Ishikawa (cell line): ENCODE measurements around the gene TPPP2.
A peak's percentile ranks its signal among the peaks of the same experiment; 100 is the strongest.

Experiments used
- CEBPB ChIP-seq: IDR thresholded peaks from 2 replicates; pipeline ENCODE4 v1.6.1; 2012
- CREB1 ChIP-seq: IDR thresholded peaks from 2 replicates; pipeline ENCODE4 v1.6.1; 2012; ENCODE audit warnings: low read depth
- EGR1 ChIP-seq: IDR thresholded peaks from 2 replicates; pipeline ENCODE4 v1.6.1; 2012
- EP300 ChIP-seq: IDR thresholded peaks from 2 replicates; pipeline ENCODE4 v1.6.1; 2012; ENCODE audit warnings: borderline replicate concordance
- FOXM1 ChIP-seq: IDR thresholded peaks from 2 replicates; pipeline ENCODE4 v1.6.1; 2012; ENCODE audit warnings: low read depth, borderline replicate concordance
- NFIC ChIP-seq: IDR thresholded peaks from 2 replicates; pipeline ENCODE4 v1.6.1; 2012
- RAD21 ChIP-seq: IDR thresholded peaks from 2 replicates; pipeline ENCODE4 v1.6.1; 2012; ENCODE audit warnings: low read depth
- TAF1 ChIP-seq: IDR thresholded peaks from 2 replicates; pipeline ENCODE4 v1.6.1; 2012; ENCODE audit warnings: low read depth, mild to moderate bottlenecking
- TCF12 ChIP-seq: IDR thresholded peaks from 2 replicates; pipeline ENCODE4 v1.6.1; 2012; ENCODE audit warnings: low read depth
- TEAD4 ChIP-seq: IDR thresholded peaks from 2 replicates; pipeline ENCODE4 v1.6.1; 2012
- USF1 ChIP-seq: IDR thresholded peaks from 2 replicates; pipeline ENCODE4 v1.6.1; 2012
- YY1 ChIP-seq: IDR thresholded peaks from 2 replicates; pipeline ENCODE4 v1.6.1; 2012; ENCODE audit warnings: low read depth
- ZBTB7A ChIP-seq: IDR thresholded peaks from 2 replicates; pipeline ENCODE4 v1.6.1; 2012; ENCODE audit warnings: low read depth
- TF ChIP-seq, protein P1 (sequence below): IDR thresholded peaks from 2 replicates; pipeline ENCODE4 v1.6.1; 2012; ENCODE audit warnings: low read depth, mild to moderate bottlenecking
- TF ChIP-seq, protein P2 (sequence below): IDR thresholded peaks from 2 replicates; pipeline ENCODE4 v1.6.1; 2012

Gene TPPP2

DNA sequence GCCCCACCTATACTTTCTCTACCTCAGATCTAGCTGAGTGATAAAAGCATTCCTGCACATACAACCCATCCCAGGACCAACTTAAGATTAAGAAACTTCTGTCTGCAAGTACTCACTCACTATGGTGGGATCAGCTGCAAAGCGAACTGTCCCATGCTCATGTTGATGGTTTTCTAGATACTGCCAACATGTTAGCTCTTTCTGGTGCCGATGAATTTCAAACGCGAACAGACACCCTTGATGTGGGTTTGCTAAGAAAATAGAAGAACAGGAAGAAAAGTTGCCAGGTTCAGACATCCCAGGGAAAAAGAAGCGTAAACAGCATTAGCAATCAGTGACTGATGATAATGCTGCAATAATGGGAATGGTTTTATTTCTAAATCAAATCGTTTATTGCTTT is 32.5 kb upstream of the TPPP2 start:
- TF ChIP-seq YY1 (no peak), TCF12 (no peak), USF1 (no peak), NFIC (no peak)
- TF ChIP-seq, protein P1, sequence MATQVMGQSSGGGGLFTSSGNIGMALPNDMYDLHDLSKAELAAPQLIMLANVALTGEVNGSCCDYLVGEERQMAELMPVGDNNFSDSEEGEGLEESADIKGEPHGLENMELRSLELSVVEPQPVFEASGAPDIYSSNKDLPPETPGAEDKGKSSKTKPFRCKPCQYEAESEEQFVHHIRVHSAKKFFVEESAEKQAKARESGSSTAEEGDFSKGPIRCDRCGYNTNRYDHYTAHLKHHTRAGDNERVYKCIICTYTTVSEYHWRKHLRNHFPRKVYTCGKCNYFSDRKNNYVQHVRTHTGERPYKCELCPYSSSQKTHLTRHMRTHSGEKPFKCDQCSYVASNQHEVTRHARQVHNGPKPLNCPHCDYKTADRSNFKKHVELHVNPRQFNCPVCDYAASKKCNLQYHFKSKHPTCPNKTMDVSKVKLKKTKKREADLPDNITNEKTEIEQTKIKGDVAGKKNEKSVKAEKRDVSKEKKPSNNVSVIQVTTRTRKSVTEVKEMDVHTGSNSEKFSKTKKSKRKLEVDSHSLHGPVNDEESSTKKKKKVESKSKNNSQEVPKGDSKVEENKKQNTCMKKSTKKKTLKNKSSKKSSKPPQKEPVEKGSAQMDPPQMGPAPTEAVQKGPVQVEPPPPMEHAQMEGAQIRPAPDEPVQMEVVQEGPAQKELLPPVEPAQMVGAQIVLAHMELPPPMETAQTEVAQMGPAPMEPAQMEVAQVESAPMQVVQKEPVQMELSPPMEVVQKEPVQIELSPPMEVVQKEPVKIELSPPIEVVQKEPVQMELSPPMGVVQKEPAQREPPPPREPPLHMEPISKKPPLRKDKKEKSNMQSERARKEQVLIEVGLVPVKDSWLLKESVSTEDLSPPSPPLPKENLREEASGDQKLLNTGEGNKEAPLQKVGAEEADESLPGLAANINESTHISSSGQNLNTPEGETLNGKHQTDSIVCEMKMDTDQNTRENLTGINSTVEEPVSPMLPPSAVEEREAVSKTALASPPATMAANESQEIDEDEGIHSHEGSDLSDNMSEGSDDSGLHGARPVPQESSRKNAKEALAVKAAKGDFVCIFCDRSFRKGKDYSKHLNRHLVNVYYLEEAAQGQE = no peak

GRCh38 chr14:20998139-20998538 is 31.9 kb upstream of the TPPP2 start:
- no peak for TF ChIP-seq CREB1
- TF ChIP-seq CEBPB = no peak
- TF ChIP-seq, protein P1 = no peak
- TF ChIP-seq EP300 = no peak
- no peak for TF ChIP-seq ZBTB7A

- TF ChIP-seq CREB1 = no peak
- TF ChIP-seq EP300 = 0 out of 2 replicates have a peak, but pooled peaks have one; percentile 28
- TF ChIP-seq USF1 = no peak
- TF ChIP-seq RAD21 = no peak
- TF ChIP-seq TCF12 = 0 out of 2 replicates have a peak, but pooled peaks have one; percentile 35
- no peak for TF ChIP-seq NFIC
- TF ChIP-seq EGR1 = no peak
Observed at GRCh38 chr14:20998674-20999366, 31.2 kb upstream of the TPPP2 start, which contains the start of gene SLC39A2. TSS of gene SLC39A2 (plus strand) at chr14:20999293. CDS start at chr14:20999447, 154 bp downstream.

GRCh38 chr14:20999591-20999990 is 30.4 kb upstream of the TPPP2 start:
- TF ChIP-seq CEBPB = no peak
- no peak for TF ChIP-seq RAD21
- no peak for TF ChIP-seq NFIC
- TF ChIP-seq TCF12 = no peak
- no peak for TF ChIP-seq YY1
- no peak for TF ChIP-seq CREB1
- TF ChIP-seq, protein P2, sequence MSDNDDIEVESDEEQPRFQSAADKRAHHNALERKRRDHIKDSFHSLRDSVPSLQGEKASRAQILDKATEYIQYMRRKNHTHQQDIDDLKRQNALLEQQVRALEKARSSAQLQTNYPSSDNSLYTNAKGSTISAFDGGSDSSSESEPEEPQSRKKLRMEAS = no peak
- no peak for TF ChIP-seq FOXM1

DNA sequence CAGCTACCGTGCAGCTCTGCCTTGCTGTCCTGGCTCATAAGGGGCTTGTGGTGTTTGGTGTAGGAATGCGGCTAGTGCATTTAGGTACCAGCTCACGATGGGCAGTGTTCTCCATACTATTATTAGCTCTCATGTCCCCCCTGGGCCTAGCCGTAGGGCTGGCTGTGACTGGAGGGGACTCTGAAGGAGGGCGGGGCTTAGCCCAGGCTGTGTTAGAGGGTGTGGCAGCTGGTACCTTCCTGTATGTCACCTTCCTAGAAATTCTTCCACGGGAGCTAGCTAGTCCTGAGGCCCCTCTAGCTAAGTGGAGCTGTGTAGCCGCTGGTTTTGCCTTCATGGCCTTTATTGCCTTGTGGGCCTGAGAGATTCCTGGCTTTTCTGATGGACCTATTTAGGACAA is 28.8 kb upstream of the TPPP2 start:
- no peak for TF ChIP-seq EGR1
- TF ChIP-seq TAF1 = no peak
- no peak for TF ChIP-seq FOXM1
- TF ChIP-seq TCF12 = no peak
- TF ChIP-seq, protein P1 = no peak
- TF ChIP-seq NFIC = no peak
- TF ChIP-seq USF1 = no peak
- no peak for TF ChIP-seq EP300
- TF ChIP-seq TEAD4 = no peak
- no peak for TF ChIP-seq CEBPB
- TF ChIP-seq CREB1 = no peak
- TF ChIP-seq, protein P2 = no peak
- TF ChIP-seq ZBTB7A = no peak
- no peak for TF ChIP-seq RAD21
- no peak for TF ChIP-seq YY1
